Peyer's patch (tissue), 4 donors: ENCODE data around the gene PAM16. TPM values are rescaled to one million over a fixed set of nuclear protein-coding genes. Genes with fewer than 3 reads are reported as not detected.
"Not testable (repeated sequence)": the region's sequence is repeated elsewhere in the genome, so short reads cannot be mapped to it uniquely, and the experiment has no call there.

Experiments
- DNase-seq, 3 donors: peaks; one replicate each; pipeline ENCODE4 v3.0.0-alpha.2; 2017 to 2019
- H3K27ac ChIP-seq, 4 donors: fragments of 200-600 bp; sonication (generic); one replicate each; pipeline ENCODE4 v1.5.1; 2016 to 2019
- H3K27me3 ChIP-seq, 2 donors: fragments of 200-600 bp; sonication (generic); one replicate each; pipeline ENCODE4 v1.5.1; 2019
- H3K36me3 ChIP-seq, 3 donors: fragments of 200-600 bp; sonication (generic); one replicate each; pipeline ENCODE4 v1.5.1; 2016 to 2019
- H3K4me1 ChIP-seq, 4 donors: fragments of 200-600 bp; sonication (generic); one replicate each; pipeline ENCODE4 v1.5.1; 2016 to 2019
- H3K4me3 ChIP-seq, 4 donors: fragments of 200-600 bp; sonication (generic); 1 replicate in 3 of 4; 2 replicates in 1 of 4; pipeline ENCODE4 v1.5.1; 2016 to 2019; ENCODE audit warnings: mild to moderate bottlenecking in 1 of 4
- H3K9me3 ChIP-seq, 4 donors: fragments of 200-600 bp; sonication (generic); one replicate each; pipeline ENCODE4 v1.5.1; 2016 to 2019; ENCODE audit warnings: mild to moderate bottlenecking in 1 of 4
- CTCF ChIP-seq, 6 experiments: fragments of 450-650 bp in 4 of 6; fragments of 200-600 bp in 2 of 6; sonication (generic) in 1 of 6; IDR thresholded peaks; one replicate each; pipeline ENCODE4 v1.5.1; 2017 to 2019; ENCODE audit warnings: antibody characterized with exemption in 6 of 6, mild to moderate bottlenecking in 3 of 6, moderate library complexity in 1 of 6
- POLR2A ChIP-seq, 2 donors: fragments of 450-650 bp; IDR thresholded peaks; one replicate each; pipeline ENCODE4 v1.5.1; 2017; ENCODE audit warnings: antibody characterized with exemption in 2 of 2, mild to moderate bottlenecking in 2 of 2, moderate library complexity in 2 of 2
- total RNA-seq, 4 donors: library from RNA; depleted of rRNA; stranded (reverse); fragments of >200 nt; gene quantifications; one replicate each; pipeline ENCODE4 v1.1.0, GENCODE V29; 2016

PAM16 gene
- 10 to 100 TPM; 18.2 to 61.4 (median 49.3) TPM for total RNA-seq

- Histone ChIP-seq H3K36me3 (peaks cover 0 to 4% (median 0%) of the 10 kb centered on the region in 3 donors), H3K4me1 (peaks cover 0 to 17% (median 6%) of the 10 kb centered on the region in 4 donors), H3K4me3 (peak within 1 kb of the TSS; percentile 75 to 100 (median 97)), H3K27ac (peak within 1 kb of the TSS; percentile 87 to 90 (median 88)), H3K9me3 (no peaks in the 10 kb centered on the region), H3K27me3 (no peaks in the 10 kb centered on the region)
- TF ChIP-seq CTCF (IDR thresholded peaks at IDR 0.05) (no peak), POLR2A (IDR thresholded peaks at IDR 0.05) (peak; percentile 31 to 42)
- peak; percentile 97 to 99 (median 98) for DNase-seq
Observed at GRCh38 chr16:4350787-4351659, at the start of gene PAM16. Gene PAM16, minus strand, starts transcription at chr16:4351321. Its CDS starts 87 bp downstream, at chr16:4351234.

DNA sequence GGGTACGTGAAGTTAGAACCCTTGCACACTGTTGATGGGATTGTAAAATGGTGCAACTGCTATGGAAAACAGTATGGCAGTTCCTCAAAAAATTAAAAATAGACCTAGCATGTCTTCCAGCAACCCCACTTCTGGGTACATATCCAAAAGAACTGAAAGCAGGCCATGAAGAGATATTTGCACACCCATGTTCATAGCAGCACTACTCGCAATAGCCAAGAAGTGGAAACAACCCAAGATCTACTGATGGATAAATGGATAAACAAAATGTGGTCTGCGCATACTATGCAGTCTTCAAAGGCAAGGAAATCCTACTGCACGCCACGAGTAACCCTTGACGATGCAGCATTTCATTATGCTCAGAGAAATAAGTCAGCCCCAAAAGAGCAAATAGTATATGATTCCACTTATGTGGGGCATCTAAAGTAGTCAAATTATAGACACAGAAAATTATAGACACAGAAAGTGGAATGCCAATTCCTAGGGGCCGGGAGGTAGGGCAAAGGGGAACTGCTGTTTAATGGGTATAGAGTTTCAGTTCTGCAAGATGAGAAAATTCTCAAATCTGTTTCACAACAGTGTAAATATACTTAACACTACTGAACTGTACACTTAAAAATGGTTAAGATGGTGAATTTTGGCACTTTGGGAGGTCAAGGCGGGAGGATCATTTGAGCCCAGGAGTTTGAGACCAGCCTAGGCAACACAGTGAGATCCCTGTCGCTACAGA, 48.0 kb upstream of the PAM16 start:
- no peaks in the 10 kb centered on the region for H3K27me3 ChIP-seq
- H3K4me3 ChIP-seq, result no peak overlapping the region
- peaks cover 0 to 80% (median 0%) of the 10 kb centered on the region in 3 donors for H3K36me3 ChIP-seq
- H3K4me1 ChIP-seq, result peaks cover 0 to 3% (median 0%) of the 10 kb centered on the region in 4 donors
- no peaks in the 10 kb centered on the region for H3K9me3 ChIP-seq
- TF ChIP-seq POLR2A (IDR thresholded peaks at IDR 0.05) (no peak), CTCF (IDR thresholded peaks at IDR 0.05) (no peak)
- DNase-seq, result no peak
- H3K27ac ChIP-seq, result no peak overlapping the region

GRCh38 chr16:4395055-4395726, 44.1 kb upstream of the PAM16 start:
- H3K27me3 ChIP-seq, result no peaks in the 10 kb centered on the region
- peaks cover 0 to 83% (median 0%) of the 10 kb centered on the region in 3 donors for H3K36me3 ChIP-seq
- H3K9me3 ChIP-seq, result no peaks in the 10 kb centered on the region
- DNase-seq, result no peak
- no peak overlapping the region for H3K4me3 ChIP-seq
- TF ChIP-seq CTCF (IDR thresholded peaks at IDR 0.05) (no peak), POLR2A (IDR thresholded peaks at IDR 0.05) (no peak)
- H3K4me1 ChIP-seq, result peaks cover 0 to 7% (median 0%) of the 10 kb centered on the region in 4 donors
- H3K27ac ChIP-seq, result no peak overlapping the region

- H3K9me3 ChIP-seq, H3K27ac ChIP-seq, H3K4me3 ChIP-seq, H3K4me1 ChIP-seq, H3K27me3 ChIP-seq, DNase-seq: not testable (repeated sequence)
- H3K36me3 ChIP-seq, result peaks cover 0 to 85% (median 0%) of the 10 kb centered on the region in 3 donors
Observed at GRCh38 chr16:4393850-4394249, 42.7 kb upstream of the PAM16 start.

DNA sequence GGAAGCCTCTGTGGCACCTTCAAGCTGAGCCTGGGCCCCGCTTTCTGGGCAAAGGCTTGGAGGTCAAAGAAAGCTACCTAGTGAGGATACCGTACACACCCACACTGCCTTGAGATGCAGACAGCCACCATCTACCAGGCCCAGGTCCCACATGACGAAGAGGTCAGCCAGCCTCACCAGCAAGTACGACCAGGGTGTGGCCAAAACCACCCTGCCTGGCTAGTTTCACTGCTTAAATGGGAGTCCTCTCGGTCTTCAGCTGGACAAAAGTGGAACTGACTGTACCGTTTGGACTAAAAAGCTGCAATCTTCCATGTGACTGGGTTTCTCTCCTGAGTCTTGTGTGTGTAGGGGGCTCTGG, 42.1 kb upstream of the PAM16 start:
- Histone ChIP-seq H3K4me1 (peaks cover 0 to 7% (median 0%) of the 10 kb centered on the region in 4 donors), H3K27ac (no peak overlapping the region), H3K27me3 (no peaks in the 10 kb centered on the region), H3K36me3 (peaks cover 0 to 87% (median 0%) of the 10 kb centered on the region in 3 donors), H3K9me3 (no peaks in the 10 kb centered on the region), H3K4me3 (no peak overlapping the region)
- no peak for DNase-seq
- TF ChIP-seq POLR2A (IDR thresholded peaks at IDR 0.05), result no peak
- no peak for TF ChIP-seq CTCF (IDR thresholded peaks at IDR 0.05)
